Posterior cingulate gyrus (tissue), 11 donors: ENCODE results near the gene PRPF6.

Experiments
- DNase-seq, 10 donors: peaks; one replicate each; pipeline versions ENCODE4 v3.0.0 to v3.0.0-alpha.2; 2020 to 2021; ENCODE audit warnings: mixed read lengths in 3 of 10
- intact Hi-C: fragments of 100-400 bp; cut with DNase I; formaldehyde crosslinking; loops from one replicate; pipeline ENCODE4 v1.15.1; 2023

PRPF6 gene

GRCh38 chr20:64082126-64082731, 101.3 kb downstream of the PRPF6 start:
- no peak for DNase-seq
- intact Hi-C loops: no loop called here
